HEK293 (cell line): Measurements from ENCODE around the gene MAP7D1.
A peak's percentile ranks its signal among the peaks of the same experiment; 100 is the strongest.

Source experiments
- CTCF ChIA-PET: fragments of 350-600 bp; formaldehyde crosslinking; extraction: SDS; loops from one replicate; lab custom pipeline; 2021; ENCODE audit warnings: antibody characterized with exemption; lab: Yijun Ruan, JAX
- POLR2A ChIA-PET: fragments of 300-600 bp; formaldehyde crosslinking; extraction: SDS; loops from one replicate; lab custom pipeline; 2020; ENCODE audit warnings: antibody characterized with exemption, inconsistent platforms; lab: Yijun Ruan, JAX
- H3K27ac ChIP-seq: fragments of 200-500 bp; sonication (Bioruptor generic); 2 replicates; pipeline ENCODE4 v1.5.1; 2014; ENCODE audit warnings: low read depth, low read length, control low read depth, inconsistent platforms; ENCODE audit errors: extremely low read depth
- H3K36me3 ChIP-seq, 2 experiments: fragments of 200-500 bp in 1 of 2; sonication (Bioruptor generic) in 1 of 2; 1 replicate in 1 of 2; 2 replicates in 1 of 2; pipeline ENCODE4 v1.5.1; 2014 to 2017; ENCODE audit warnings: inconsistent platforms in 2 of 2, low read length in 2 of 2; ENCODE audit not compliant: control insufficient read depth in 2 of 2, insufficient read depth in 1 of 2
- H3K4me1 ChIP-seq: fragments of 200-500 bp; sonication (Bioruptor generic); 2 replicates; pipeline ENCODE4 v1.5.1; 2014; ENCODE audit warnings: mild to moderate bottlenecking, low read length, inconsistent platforms; ENCODE audit not compliant: control insufficient read depth, insufficient read depth
- H3K4me3 ChIP-seq: 2 replicates; pipeline ENCODE4 v1.5.1; 2011; ENCODE audit warnings: low read depth, mild to moderate bottlenecking, control low read depth, low read length, moderate library complexity
- H3K9me3 ChIP-seq: fragments of 200-500 bp; sonication (Bioruptor generic); 2 replicates; pipeline ENCODE4 v1.5.1; 2014; ENCODE audit warnings: low read depth, low read length, inconsistent platforms; ENCODE audit not compliant: control insufficient read depth, insufficient read depth
- GLIS1 ChIP-seq: fragments of 450-650 bp; formaldehyde crosslinking; IDR thresholded peaks from 2 replicates; pipeline ENCODE4 v1.5.1; 2016; ENCODE audit warnings: missing biosample characterization, missing genetic modification characterization
- GLIS2 ChIP-seq: fragments of 450-650 bp; formaldehyde crosslinking; IDR thresholded peaks from 2 replicates; pipeline ENCODE4 v1.5.1; 2016; ENCODE audit warnings: missing biosample characterization, missing genetic modification characterization
- IKZF3 ChIP-seq: fragments of 450-650 bp; IDR thresholded peaks from 2 replicates; pipeline ENCODE4 v1.5.0; 2018; ENCODE audit warnings: missing biosample characterization, mild to moderate bottlenecking, missing genetic modification characterization, moderate library complexity
- KLF1 ChIP-seq: fragments of 450-650 bp; formaldehyde crosslinking; IDR thresholded peaks from 2 replicates; pipeline ENCODE4 v1.5.1; 2016; ENCODE audit warnings: missing biosample characterization, missing genetic modification characterization
- KLF10 ChIP-seq: fragments of 450-650 bp; IDR thresholded peaks from 2 replicates; pipeline ENCODE4 v1.5.1; 2018; ENCODE audit warnings: missing biosample characterization, mild to moderate bottlenecking, missing genetic modification characterization
- OSR2 ChIP-seq: fragments of 450-650 bp; formaldehyde crosslinking; IDR thresholded peaks from 2 replicates; pipeline ENCODE4 v1.5.1; 2016; ENCODE audit warnings: missing biosample characterization, missing genetic modification characterization
- SCRT2 ChIP-seq: fragments of 450-650 bp; formaldehyde crosslinking; IDR thresholded peaks from 2 replicates; pipeline ENCODE4 v1.5.1; 2016; ENCODE audit warnings: missing biosample characterization, missing genetic modification characterization
- ZBTB7A ChIP-seq: fragments of 450-650 bp; formaldehyde crosslinking; IDR thresholded peaks from 2 replicates; pipeline ENCODE4 v1.5.1; 2016; ENCODE audit warnings: low read depth, missing biosample characterization, missing genetic modification characterization
- ZFP37 ChIP-seq: fragments of 450-650 bp; formaldehyde crosslinking; IDR thresholded peaks from 2 replicates; pipeline ENCODE4 v1.5.1; 2016; ENCODE audit warnings: missing biosample characterization, missing genetic modification characterization
- ZNF132 ChIP-seq: fragments of 450-650 bp; formaldehyde crosslinking; IDR thresholded peaks from 2 replicates; pipeline ENCODE4 v1.5.1; 2017; ENCODE audit warnings: missing biosample characterization, missing genetic modification characterization, borderline replicate concordance
- ZNF138 ChIP-seq: fragments of 450-650 bp; formaldehyde crosslinking; IDR thresholded peaks from 2 replicates; pipeline ENCODE4 v1.5.1; 2016; ENCODE audit warnings: missing biosample characterization, missing genetic modification characterization, borderline replicate concordance
- ZNF16 ChIP-seq: fragments of 450-650 bp; formaldehyde crosslinking; IDR thresholded peaks from 2 replicates; pipeline ENCODE4 v1.5.1; 2016; ENCODE audit warnings: low read depth, missing biosample characterization, missing genetic modification characterization
- ZNF184 ChIP-seq: fragments of 450-650 bp; IDR thresholded peaks from 2 replicates; pipeline ENCODE4 v1.5.1; 2018; ENCODE audit warnings: missing biosample characterization, mild to moderate bottlenecking, missing genetic modification characterization
- ZNF2 ChIP-seq: fragments of 450-650 bp; formaldehyde crosslinking; IDR thresholded peaks from 2 replicates; pipeline ENCODE4 v1.5.1; 2016; ENCODE audit warnings: missing biosample characterization, missing genetic modification characterization
- ZNF366 ChIP-seq: fragments of 450-650 bp; formaldehyde crosslinking; conservative IDR thresholded peaks from 2 replicates; pipeline ENCODE4 v1.5.1; 2016; ENCODE audit warnings: missing biosample characterization, missing genetic modification characterization
- ZNF404 ChIP-seq: fragments of 450-650 bp; formaldehyde crosslinking; IDR thresholded peaks from 2 replicates; pipeline ENCODE4 v1.5.1; 2017; ENCODE audit warnings: missing biosample characterization, missing genetic modification characterization
- ZNF426 ChIP-seq: fragments of 450-650 bp; formaldehyde crosslinking; IDR thresholded peaks from 2 replicates; pipeline ENCODE4 v1.5.1; 2017; ENCODE audit warnings: missing biosample characterization, missing genetic modification characterization, mild to moderate bottlenecking, inconsistent platforms, moderate library complexity
- ZNF48 ChIP-seq: fragments of 450-650 bp; formaldehyde crosslinking; IDR thresholded peaks from 2 replicates; pipeline ENCODE4 v1.5.1; 2016; ENCODE audit warnings: missing biosample characterization, missing genetic modification characterization
- ZNF544 ChIP-seq: fragments of 450-650 bp; formaldehyde crosslinking; IDR thresholded peaks from 2 replicates; pipeline ENCODE4 v1.5.0; 2017; ENCODE audit warnings: missing biosample characterization, missing genetic modification characterization
- ZNF571 ChIP-seq: fragments of 450-650 bp; formaldehyde crosslinking; IDR thresholded peaks from 2 replicates; pipeline ENCODE4 v1.5.0; 2017; ENCODE audit warnings: missing biosample characterization, missing genetic modification characterization
- ZNF600 ChIP-seq: fragments of 450-650 bp; formaldehyde crosslinking; IDR thresholded peaks from 2 replicates; pipeline ENCODE4 v1.5.1; 2016; ENCODE audit warnings: missing biosample characterization, missing genetic modification characterization
- ZNF623 ChIP-seq: fragments of 450-650 bp; formaldehyde crosslinking; IDR thresholded peaks from 2 replicates; pipeline ENCODE4 v1.5.1; 2016; ENCODE audit warnings: missing biosample characterization, missing genetic modification characterization
- ZSCAN30 ChIP-seq: fragments of 450-650 bp; IDR thresholded peaks from 2 replicates; pipeline ENCODE4 v1.5.1; 2018; ENCODE audit warnings: missing biosample characterization, mild to moderate bottlenecking, missing genetic modification characterization, moderate library complexity
- TF ChIP-seq, protein P1 (sequence below): fragments of 450-650 bp; formaldehyde crosslinking; IDR thresholded peaks from 2 replicates; pipeline ENCODE4 v1.5.1; 2016; ENCODE audit warnings: missing biosample characterization, missing genetic modification characterization, low read depth
- TF ChIP-seq, protein P2 (sequence below): fragments of 450-650 bp; formaldehyde crosslinking; IDR thresholded peaks from 2 replicates; pipeline ENCODE4 v1.5.1; 2016; ENCODE audit warnings: missing biosample characterization, missing genetic modification characterization
- TF ChIP-seq, protein P3 (sequence below): fragments of 450-650 bp; formaldehyde crosslinking; IDR thresholded peaks from 2 replicates; pipeline ENCODE4 v1.5.1; 2016; ENCODE audit warnings: missing biosample characterization, missing genetic modification characterization
- TF ChIP-seq, protein P4 (sequence below): fragments of 450-650 bp; formaldehyde crosslinking; IDR thresholded peaks from 2 replicates; pipeline ENCODE4 v1.5.1; 2016; ENCODE audit warnings: missing biosample characterization, missing genetic modification characterization
- TF ChIP-seq, protein P5 (sequence below): fragments of 450-650 bp; formaldehyde crosslinking; IDR thresholded peaks from 2 replicates; pipeline ENCODE4 v1.5.1; 2016; ENCODE audit warnings: missing biosample characterization, missing genetic modification characterization

MAP7D1 gene

DNA sequence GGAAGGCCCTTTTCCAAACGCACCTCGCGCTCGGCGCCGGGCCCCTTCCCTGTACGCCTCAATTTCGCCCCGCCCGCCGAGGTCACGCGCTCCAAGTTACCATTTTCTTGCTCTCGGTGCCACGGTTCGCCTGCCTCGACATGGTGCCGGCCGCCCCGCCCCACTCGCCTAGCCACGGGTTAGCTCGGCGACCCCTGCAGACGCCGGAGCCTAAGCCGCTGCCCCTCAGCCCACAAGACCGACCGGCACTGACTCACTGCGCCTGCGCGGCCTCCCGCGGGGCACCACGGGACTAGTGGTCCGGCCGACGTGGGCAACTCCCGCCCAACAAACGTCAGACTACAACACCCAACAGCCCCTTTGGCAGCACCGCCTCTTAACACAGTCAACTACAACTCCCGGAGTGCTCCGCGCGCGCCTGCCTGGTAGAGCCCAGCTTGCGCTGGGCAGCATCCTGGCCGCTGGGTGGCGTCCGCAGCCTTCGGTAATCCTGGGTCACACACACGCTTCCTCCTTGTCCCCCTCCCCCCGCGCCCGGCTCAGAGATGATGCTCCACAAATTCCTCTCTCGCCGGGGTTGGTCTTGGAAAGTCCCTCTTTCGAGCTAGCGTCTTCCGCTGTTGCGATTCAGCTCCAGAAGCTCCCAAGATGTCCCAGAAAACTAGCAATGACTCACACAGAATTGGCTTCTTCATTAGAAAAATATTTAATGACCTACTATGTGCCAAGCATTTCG, 6.6 kb upstream of the MAP7D1 start, which contains the start of gene TRAPPC3 (continued):
- TF ChIP-seq ZNF132 (no peak), GLIS2 (peak; percentile 89), ZBTB7A (tag by site-specific recombination) (peak; percentile 43; the same call in 1 of the 2 replicates), ZNF404 (tag by site-specific recombination) (no peak), ZSCAN30 (peak; percentile 89), ZFP37 (tag by site-specific recombination) (peak; percentile 34; the same call in 1 of the 2 replicates), KLF10 (tag by site-specific recombination) (peak; percentile 67; the same call in 1 of the 2 replicates), ZNF623 (tag by site-specific recombination) (no peak), ZNF426 (no peak), ZNF184 (peak; percentile 72; the same call in 1 of the 2 replicates), ZNF16 (tag by site-specific recombination) (no peak), ZNF366 (tag by site-specific recombination) (peak; percentile 61), IKZF3 (peak; percentile 95), ZNF544 (tag by site-specific recombination) (no peak)
- TF ChIP-seq, protein P1, sequence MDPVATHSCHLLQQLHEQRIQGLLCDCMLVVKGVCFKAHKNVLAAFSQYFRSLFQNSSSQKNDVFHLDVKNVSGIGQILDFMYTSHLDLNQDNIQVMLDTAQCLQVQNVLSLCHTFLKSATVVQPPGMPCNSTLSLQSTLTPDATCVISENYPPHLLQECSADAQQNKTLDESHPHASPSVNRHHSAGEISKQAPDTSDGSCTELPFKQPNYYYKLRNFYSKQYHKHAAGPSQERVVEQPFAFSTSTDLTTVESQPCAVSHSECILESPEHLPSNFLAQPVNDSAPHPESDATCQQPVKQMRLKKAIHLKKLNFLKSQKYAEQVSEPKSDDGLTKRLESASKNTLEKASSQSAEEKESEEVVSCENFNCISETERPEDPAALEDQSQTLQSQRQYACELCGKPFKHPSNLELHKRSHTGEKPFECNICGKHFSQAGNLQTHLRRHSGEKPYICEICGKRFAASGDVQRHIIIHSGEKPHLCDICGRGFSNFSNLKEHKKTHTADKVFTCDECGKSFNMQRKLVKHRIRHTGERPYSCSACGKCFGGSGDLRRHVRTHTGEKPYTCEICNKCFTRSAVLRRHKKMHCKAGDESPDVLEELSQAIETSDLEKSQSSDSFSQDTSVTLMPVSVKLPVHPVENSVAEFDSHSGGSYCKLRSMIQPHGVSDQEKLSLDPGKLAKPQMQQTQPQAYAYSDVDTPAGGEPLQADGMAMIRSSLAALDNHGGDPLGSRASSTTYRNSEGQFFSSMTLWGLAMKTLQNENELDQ (tag by site-specific recombination) = no peak
- TF ChIP-seq, protein P2, sequence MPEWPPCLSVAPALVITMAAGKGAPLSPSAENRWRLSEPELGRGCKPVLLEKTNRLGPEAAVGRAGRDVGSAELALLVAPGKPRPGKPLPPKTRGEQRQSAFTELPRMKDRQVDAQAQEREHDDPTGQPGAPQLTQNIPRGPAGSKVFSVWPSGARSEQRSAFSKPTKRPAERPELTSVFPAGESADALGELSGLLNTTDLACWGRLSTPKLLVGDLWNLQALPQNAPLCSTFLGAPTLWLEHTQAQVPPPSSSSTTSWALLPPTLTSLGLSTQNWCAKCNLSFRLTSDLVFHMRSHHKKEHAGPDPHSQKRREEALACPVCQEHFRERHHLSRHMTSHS (tag by site-specific recombination) = no peak

DNA sequence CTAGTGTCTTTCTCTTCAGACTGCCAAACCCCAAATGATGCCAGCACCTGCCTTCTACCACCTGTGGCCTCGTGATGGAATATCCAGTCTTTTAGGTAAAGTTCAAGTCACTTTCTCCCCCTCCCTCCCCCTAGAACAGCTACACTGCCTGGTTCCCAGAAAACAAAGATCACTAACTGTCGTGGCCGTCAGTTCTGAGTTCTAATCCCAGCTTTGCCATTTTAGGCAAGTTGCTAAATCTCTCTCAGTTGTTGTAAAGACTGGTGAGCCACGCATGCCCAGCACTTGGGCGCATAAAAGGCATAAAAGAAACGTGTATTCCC, 6.0 kb upstream of the MAP7D1 start:
- H3K36me3 ChIP-seq = peaks cover 0 to 17% of the 10 kb centered on the region in 2 experiments; a peak in 1 of 3 replicates
- no peaks in the 10 kb centered on the region for H3K9me3 ChIP-seq
- ChIA-PET POLR2A (interaction anchor here (0.6 to 3.8 kb wide), 16 partner anchors 11 to 314 kb away, joined by 3 to 28 read pairs (median 6); partner anchors contain the start of genes LSM10, MRPS15, OSCP1 and THRAP3), CTCF (interaction anchor here (0.6 to 4.4 kb wide), 41 partner anchors 9 to 349 kb away, joined by 3 to 132 read pairs (median 5); partner anchors contain the start of genes AGO1 and THRAP3)
- peak overlapping the region; percentile 5; the same call in 1 of the 2 replicates for H3K4me3 ChIP-seq
- H3K27ac ChIP-seq = no peak overlapping the region
- H3K4me1 ChIP-seq = no peaks in the 10 kb centered on the region
- TF ChIP-seq, protein P3, sequence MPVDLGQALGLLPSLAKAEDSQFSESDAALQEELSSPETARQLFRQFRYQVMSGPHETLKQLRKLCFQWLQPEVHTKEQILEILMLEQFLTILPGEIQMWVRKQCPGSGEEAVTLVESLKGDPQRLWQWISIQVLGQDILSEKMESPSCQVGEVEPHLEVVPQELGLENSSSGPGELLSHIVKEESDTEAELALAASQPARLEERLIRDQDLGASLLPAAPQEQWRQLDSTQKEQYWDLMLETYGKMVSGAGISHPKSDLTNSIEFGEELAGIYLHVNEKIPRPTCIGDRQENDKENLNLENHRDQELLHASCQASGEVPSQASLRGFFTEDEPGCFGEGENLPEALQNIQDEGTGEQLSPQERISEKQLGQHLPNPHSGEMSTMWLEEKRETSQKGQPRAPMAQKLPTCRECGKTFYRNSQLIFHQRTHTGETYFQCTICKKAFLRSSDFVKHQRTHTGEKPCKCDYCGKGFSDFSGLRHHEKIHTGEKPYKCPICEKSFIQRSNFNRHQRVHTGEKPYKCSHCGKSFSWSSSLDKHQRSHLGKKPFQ = no peak
- TF ChIP-seq, protein P4, sequence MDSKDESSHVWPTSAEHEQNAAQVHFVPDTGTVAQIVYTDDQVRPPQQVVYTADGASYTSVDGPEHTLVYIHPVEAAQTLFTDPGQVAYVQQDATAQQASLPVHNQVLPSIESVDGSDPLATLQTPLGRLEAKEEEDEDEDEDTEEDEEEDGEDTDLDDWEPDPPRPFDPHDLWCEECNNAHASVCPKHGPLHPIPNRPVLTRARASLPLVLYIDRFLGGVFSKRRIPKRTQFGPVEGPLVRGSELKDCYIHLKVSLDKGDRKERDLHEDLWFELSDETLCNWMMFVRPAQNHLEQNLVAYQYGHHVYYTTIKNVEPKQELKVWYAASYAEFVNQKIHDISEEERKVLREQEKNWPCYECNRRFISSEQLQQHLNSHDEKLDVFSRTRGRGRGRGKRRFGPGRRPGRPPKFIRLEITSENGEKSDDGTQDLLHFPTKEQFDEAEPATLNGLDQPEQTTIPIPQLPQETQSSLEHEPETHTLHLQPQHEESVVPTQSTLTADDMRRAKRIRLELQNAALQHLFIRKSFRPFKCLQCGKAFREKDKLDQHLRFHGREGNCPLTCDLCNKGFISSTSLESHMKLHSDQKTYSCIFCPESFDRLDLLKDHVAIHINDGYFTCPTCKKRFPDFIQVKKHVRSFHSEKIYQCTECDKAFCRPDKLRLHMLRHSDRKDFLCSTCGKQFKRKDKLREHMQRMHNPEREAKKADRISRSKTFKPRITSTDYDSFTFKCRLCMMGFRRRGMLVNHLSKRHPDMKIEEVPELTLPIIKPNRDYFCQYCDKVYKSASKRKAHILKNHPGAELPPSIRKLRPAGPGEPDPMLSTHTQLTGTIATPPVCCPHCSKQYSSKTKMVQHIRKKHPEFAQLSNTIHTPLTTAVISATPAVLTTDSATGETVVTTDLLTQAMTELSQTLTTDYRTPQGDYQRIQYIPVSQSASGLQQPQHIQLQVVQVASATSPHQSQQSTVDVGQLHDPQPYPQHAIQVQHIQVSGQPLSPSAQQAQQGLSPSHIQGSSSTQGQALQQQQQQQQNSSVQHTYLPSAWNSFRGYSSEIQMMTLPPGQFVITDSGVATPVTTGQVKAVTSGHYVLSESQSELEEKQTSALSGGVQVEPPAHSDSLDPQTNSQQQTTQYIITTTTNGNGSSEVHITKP (tag by site-specific recombination) = peak; percentile 58
- TF ChIP-seq ZNF426 = no peak
- no peak for TF ChIP-seq ZNF2 (tag by site-specific recombination)
- no peak for TF ChIP-seq ZNF16 (tag by site-specific recombination)
- no peak for TF ChIP-seq ZNF138 (tag by site-specific recombination)
- TF ChIP-seq KLF1 (tag by site-specific recombination) = no peak
- TF ChIP-seq, protein P5, sequence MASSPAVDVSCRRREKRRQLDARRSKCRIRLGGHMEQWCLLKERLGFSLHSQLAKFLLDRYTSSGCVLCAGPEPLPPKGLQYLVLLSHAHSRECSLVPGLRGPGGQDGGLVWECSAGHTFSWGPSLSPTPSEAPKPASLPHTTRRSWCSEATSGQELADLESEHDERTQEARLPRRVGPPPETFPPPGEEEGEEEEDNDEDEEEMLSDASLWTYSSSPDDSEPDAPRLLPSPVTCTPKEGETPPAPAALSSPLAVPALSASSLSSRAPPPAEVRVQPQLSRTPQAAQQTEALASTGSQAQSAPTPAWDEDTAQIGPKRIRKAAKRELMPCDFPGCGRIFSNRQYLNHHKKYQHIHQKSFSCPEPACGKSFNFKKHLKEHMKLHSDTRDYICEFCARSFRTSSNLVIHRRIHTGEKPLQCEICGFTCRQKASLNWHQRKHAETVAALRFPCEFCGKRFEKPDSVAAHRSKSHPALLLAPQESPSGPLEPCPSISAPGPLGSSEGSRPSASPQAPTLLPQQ (tag by site-specific recombination) = no peak
- TF ChIP-seq OSR2 (tag by site-specific recombination) = no peak
- no peak for TF ChIP-seq ZNF571 (tag by site-specific recombination)
- TF ChIP-seq ZNF48 (tag by site-specific recombination) = no peak
- TF ChIP-seq SCRT2 = peak; percentile 92
- no peak for TF ChIP-seq GLIS1 (tag by site-specific recombination)
- peak; percentile 82; the same call in 1 of the 2 replicates for TF ChIP-seq ZNF600
